Osteoblast (primary cell): ENCODE results near the gene SLC13A1. TPM values are rescaled to one million over a fixed set of nuclear protein-coding genes. Genes with fewer than 3 reads are reported as not detected.
A peak's percentile ranks its signal among the peaks of the same experiment; 100 is the strongest.

ENCODE experiments used
- DNase-seq: peaks from one replicate; pipeline ENCODE4 v3.0.0; 2011; ENCODE audit warnings: low spot score, mixed read lengths; ENCODE audit not compliant: insufficient read length; ENCODE audit errors: missing footprints
- H2AFZ ChIP-seq: 2 replicates; pipeline ENCODE4 v1.6.0; 2011; ENCODE audit warnings: mild to moderate bottlenecking, low read length
- H3K27ac ChIP-seq: 2 replicates; pipeline ENCODE4 v1.5.1; 2011; ENCODE audit warnings: mild to moderate bottlenecking, low read depth, low read length, moderate library complexity
- H3K27me3 ChIP-seq: 2 replicates; pipeline ENCODE4 v1.6.0; 2012; ENCODE audit warnings: mild to moderate bottlenecking, control low read depth, inconsistent platforms, low read length, moderate library complexity; ENCODE audit not compliant: insufficient read depth
- H3K36me3 ChIP-seq: 2 replicates; pipeline ENCODE4 v1.5.1; 2011; ENCODE audit warnings: mild to moderate bottlenecking, low read length, control low read depth, moderate library complexity; ENCODE audit not compliant: insufficient read depth
- H3K4me1 ChIP-seq: 2 replicates; pipeline ENCODE4 v1.5.1; 2011; ENCODE audit warnings: mild to moderate bottlenecking, low read length, control low read depth, moderate library complexity; ENCODE audit not compliant: insufficient read depth
- H3K4me2 ChIP-seq: 2 replicates; pipeline ENCODE4 v1.6.0; 2011; ENCODE audit warnings: mild to moderate bottlenecking, low read length; ENCODE audit not compliant: insufficient read depth
- H3K4me3 ChIP-seq: fragments of 200-600 bp; sonication (generic); 3 replicates; pipeline ENCODE4 v1.5.1; 2012; ENCODE audit warnings: mild to moderate bottlenecking, low read length, inconsistent platforms; ENCODE audit not compliant: insufficient read depth
- H3K79me2 ChIP-seq: 2 replicates; pipeline ENCODE4 v1.6.0; 2012; ENCODE audit warnings: mild to moderate bottlenecking, low read length, control low read depth, inconsistent platforms; ENCODE audit not compliant: insufficient read depth
- H3K9me3 ChIP-seq: 2 replicates; pipeline ENCODE4 v1.5.1; 2011; ENCODE audit warnings: low read depth, low read length, control low read depth
- H4K20me1 ChIP-seq: 2 replicates; pipeline ENCODE4 v1.6.0; 2012; ENCODE audit warnings: mild to moderate bottlenecking, low read length, control low read depth; ENCODE audit not compliant: insufficient read depth
- CTCF ChIP-seq: IDR thresholded peaks from 2 replicates; pipeline ENCODE4 v1.5.1; 2011; ENCODE audit warnings: mild to moderate bottlenecking, low read depth, low read length, moderate library complexity; ENCODE audit errors: extremely low read depth
- total RNA-seq: library from RNA; depleted of rRNA; stranded (reverse); fragments of >200 nt; gene quantifications from 2 replicates; pipeline ENCODE4 v1.2.3, GENCODE V29; 2012

Gene SLC13A1
- total RNA-seq, 1 donor = not detected

GRCh38 chr7:123169065-123169464 is 30.7 kb downstream of the SLC13A1 start:
- no peak overlapping the region for H3K27ac ChIP-seq
- DNase-seq = peak; percentile 10
- H3K27me3 ChIP-seq = no peaks in the 10 kb centered on the region
- no peaks in the 10 kb centered on the region for H3K36me3 ChIP-seq
- H3K4me2 ChIP-seq = no peak overlapping the region
- TF ChIP-seq CTCF = no peak
- H2AFZ ChIP-seq = no peak overlapping the region
- no peak overlapping the region for H3K4me3 ChIP-seq
- no peaks in the 10 kb centered on the region for H3K9me3 ChIP-seq
- no peaks in the 10 kb centered on the region for H4K20me1 ChIP-seq
- H3K79me2 ChIP-seq = no peaks in the 10 kb centered on the region
- H3K4me1 ChIP-seq = no peaks in the 10 kb centered on the region

- Histone ChIP-seq H3K4me2 (no peak overlapping the region), H4K20me1 (no peaks in the 10 kb centered on the region), H3K27ac (no peak overlapping the region), H3K79me2 (no peaks in the 10 kb centered on the region), H3K27me3 (no peaks in the 10 kb centered on the region), H3K4me1 (no peaks in the 10 kb centered on the region), H3K9me3 (no peaks in the 10 kb centered on the region), H3K4me3 (no peak overlapping the region), H3K36me3 (no peaks in the 10 kb centered on the region), H2AFZ (no peak overlapping the region)
- DNase-seq = no peak
- TF ChIP-seq CTCF = no peak
Measured at GRCh38 chr7:123157606-123158005, 42.2 kb downstream of the SLC13A1 start.

- Histone ChIP-seq H3K27ac (no peak overlapping the region), H3K79me2 (no peaks in the 10 kb centered on the region), H3K27me3 (no peaks in the 10 kb centered on the region), H3K36me3 (no peaks in the 10 kb centered on the region), H3K4me2 (no peak overlapping the region), H4K20me1 (no peaks in the 10 kb centered on the region), H3K4me1 (no peaks in the 10 kb centered on the region), H3K9me3 (no peaks in the 10 kb centered on the region), H2AFZ (no peak overlapping the region), H3K4me3 (no peak overlapping the region)
- no peak for TF ChIP-seq CTCF
- DNase-seq = no peak
Measured at GRCh38 chr7:123155571-123155970, 44.2 kb downstream of the SLC13A1 start.

- Histone ChIP-seq H3K4me1 (no peaks in the 10 kb centered on the region), H4K20me1 (no peaks in the 10 kb centered on the region), H3K4me2 (no peak overlapping the region), H3K9me3 (no peaks in the 10 kb centered on the region), H3K27ac (no peak overlapping the region), H3K4me3 (no peak overlapping the region), H3K79me2 (no peaks in the 10 kb centered on the region), H3K27me3 (no peaks in the 10 kb centered on the region), H3K36me3 (no peaks in the 10 kb centered on the region), H2AFZ (no peak overlapping the region)
- peak; percentile 71 for TF ChIP-seq CTCF
- no peak for DNase-seq
Measured at GRCh38 chr7:123154231-123154860, 45.4 kb downstream of the SLC13A1 start.
